Coronary artery (tissue), 2 donors: ENCODE data around the gene CSNK1A1.
A peak's percentile ranks its signal among the peaks of the same experiment; 100 is the strongest.
"Not testable (repeated sequence)": the region's sequence is repeated elsewhere in the genome, so short reads cannot be mapped to it uniquely, and the experiment has no call there.

ENCODE experiments used
- DNase-seq: peaks from one replicate; pipeline ENCODE4 v3.0.0-alpha.2; 2017; ENCODE audit warnings: low spot score
- H3K27ac ChIP-seq, 2 donors: fragments of 200-600 bp; sonication (generic); one replicate each; pipeline ENCODE4 v1.5.1; 2016 to 2019
- H3K4me3 ChIP-seq: fragments of 200-600 bp; sonication (generic); 2 replicates; pipeline ENCODE4 v1.5.1; 2016; ENCODE audit warnings: mild to moderate bottlenecking, moderate library complexity
- TF ChIP-seq, protein P1 (sequence below): fragments of 200-600 bp; sonication (generic); IDR thresholded peaks from one replicate; pipeline ENCODE4 v1.5.1; 2019; ENCODE audit warnings: antibody characterized with exemption

The CSNK1A1 gene

DNA sequence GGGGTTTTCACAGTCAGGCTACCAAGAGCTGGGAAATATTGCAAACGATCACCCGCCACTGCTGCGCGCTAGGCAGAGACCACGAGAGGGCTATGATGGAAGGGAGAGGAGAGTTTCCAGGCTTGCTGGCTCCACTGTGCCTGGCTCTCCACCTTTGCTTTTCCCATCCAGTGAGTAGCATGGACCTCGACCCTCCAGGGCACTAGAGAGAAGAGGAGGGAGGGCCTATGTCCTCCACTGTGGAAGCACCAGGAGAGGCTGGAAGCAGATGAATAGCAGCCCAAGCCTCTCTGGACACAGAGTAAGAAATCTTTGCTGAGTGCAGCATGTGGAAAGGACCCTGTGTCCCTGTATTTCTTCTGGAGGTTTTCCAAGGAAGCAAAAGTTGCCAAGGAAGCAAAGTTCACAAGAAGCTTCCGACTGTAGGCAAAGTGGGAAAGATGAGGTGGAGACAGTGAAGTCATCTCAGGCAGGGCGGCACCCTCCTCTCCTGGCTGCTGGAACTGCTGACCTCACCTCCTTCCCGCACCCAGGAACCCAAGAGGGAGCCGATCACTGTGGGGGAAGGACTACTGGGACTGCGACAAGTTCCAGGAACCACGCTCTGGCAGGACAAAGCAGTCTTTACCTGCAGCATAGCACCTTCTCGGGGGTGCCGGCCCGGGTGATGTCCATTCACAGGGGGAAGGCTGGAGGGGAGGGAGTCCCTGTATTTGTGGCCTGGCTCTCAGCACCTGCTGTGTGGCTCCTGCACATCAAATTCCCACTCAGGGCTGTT lies 79.6 kb downstream of the CSNK1A1 start:
- no peak overlapping the region for H3K4me3 ChIP-seq
- H3K27ac ChIP-seq: peak overlapping the region in 1 of 2 donors; percentile 33
- TF ChIP-seq, protein P1, sequence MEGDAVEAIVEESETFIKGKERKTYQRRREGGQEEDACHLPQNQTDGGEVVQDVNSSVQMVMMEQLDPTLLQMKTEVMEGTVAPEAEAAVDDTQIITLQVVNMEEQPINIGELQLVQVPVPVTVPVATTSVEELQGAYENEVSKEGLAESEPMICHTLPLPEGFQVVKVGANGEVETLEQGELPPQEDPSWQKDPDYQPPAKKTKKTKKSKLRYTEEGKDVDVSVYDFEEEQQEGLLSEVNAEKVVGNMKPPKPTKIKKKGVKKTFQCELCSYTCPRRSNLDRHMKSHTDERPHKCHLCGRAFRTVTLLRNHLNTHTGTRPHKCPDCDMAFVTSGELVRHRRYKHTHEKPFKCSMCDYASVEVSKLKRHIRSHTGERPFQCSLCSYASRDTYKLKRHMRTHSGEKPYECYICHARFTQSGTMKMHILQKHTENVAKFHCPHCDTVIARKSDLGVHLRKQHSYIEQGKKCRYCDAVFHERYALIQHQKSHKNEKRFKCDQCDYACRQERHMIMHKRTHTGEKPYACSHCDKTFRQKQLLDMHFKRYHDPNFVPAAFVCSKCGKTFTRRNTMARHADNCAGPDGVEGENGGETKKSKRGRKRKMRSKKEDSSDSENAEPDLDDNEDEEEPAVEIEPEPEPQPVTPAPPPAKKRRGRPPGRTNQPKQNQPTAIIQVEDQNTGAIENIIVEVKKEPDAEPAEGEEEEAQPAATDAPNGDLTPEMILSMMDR: no peak
- peak; percentile 67 for DNase-seq

DNA sequence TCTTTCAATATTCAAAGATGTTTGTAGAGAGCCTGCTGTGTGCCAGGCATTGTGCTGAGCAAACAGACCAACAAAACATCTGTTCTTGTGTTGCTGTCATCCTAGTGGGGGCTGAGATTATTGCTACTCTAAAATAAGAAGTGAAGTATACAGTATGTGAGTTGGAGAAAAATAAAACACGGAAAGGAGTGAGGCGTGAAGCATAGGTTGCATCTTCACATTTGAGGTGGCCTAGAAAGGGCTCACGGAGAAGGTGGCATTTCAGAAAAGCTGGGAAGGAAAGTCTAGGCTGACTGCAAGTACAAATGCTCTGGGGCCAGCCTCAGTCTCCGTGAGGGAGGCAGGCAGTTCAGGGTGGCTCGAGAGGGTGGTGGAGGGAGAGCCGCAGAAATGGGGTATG lies 80.3 kb downstream of the CSNK1A1 start:
- peak overlapping the region in 1 of 2 donors; percentile 33 for H3K27ac ChIP-seq
- peak; percentile 8 for DNase-seq
- no peak overlapping the region for H3K4me3 ChIP-seq
- TF ChIP-seq, protein P1: no peak

DNA sequence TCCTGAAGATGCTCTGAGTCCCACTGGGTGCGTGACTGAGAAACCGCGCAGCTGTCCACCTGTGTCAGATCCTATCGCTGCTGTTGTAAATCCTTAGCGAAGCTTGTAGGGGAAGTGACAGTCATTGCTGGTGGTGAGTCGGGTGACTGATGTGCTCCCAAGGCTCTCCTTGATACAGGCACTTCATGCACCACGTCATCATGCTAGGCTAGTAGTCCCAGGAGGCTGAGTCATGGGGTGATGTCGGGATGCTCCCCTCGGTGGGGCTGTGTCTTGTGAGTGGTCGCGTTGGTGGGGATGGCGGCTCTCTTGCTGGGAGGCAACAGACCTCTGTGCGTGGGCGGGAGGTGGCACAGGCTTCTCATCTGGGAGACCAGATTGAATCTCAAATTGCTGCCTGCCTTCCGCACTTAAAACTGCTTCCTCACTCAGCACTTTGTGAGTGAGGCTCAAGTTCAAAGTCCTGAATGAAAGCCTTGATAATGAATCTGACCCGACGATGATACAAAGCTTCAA lies 84.7 kb downstream of the CSNK1A1 start:
- DNase-seq: no peak
- no peak overlapping the region for H3K4me3 ChIP-seq
- H3K27ac ChIP-seq: no peak overlapping the region
- TF ChIP-seq, protein P1: no peak

DNA sequence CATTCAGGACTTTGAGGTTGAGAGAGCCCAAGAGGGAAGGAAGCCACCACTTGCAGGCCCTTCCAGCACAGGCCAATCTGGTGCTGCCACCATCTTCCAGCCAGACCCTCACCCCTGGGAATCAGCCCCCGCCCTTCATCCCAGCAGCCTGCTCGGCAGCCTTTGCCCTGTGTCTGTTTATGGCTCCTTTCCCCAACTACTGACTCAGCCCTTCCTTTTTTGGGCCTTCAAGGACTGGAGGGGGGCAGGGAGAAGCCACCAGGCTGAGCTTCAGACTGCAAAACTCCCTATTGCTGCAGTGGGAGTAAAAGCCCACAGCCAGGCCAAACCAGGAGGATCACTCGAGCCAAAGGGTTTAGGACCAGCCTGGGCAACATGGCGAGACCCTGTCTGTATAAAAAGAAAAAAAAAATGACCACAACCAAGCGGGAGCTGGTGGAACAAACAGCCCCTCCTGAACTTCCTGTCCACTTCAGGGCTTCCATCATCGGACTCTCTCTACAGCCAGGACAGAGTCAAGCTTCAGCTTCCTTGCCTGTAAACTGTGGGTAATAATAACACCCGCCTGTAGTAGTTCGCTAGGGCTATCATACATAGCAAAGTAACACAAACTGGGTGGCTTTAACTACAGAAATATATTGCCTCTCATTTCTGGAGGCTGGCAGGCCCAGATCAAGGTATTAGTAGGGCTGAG lies 86.3 kb downstream of the CSNK1A1 start:
- Histone ChIP-seq H3K4me3 (no peak overlapping the region), H3K27ac (peak overlapping the region; percentile 71 to 90)
- DNase-seq: no peak
- TF ChIP-seq, protein P1: no peak

DNA sequence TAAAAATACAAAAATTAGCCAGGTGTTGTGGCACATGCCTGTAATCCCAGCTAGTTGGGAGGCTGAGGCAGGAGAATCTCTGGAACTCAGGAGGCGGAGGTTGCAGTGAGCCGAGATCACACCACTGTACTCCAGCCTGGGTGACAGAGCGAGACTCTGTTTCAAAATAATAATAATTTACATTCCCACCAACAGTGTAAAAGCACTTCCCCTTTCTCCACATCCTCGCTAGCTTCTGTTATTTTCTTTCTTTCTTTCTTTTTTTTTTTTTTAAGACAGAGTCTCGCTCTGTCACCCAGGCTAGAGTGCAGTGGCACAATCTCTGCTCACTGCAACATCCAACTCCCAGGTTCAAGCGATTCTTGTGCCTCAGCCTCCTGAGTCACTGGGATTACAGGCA lies 89.3 kb downstream of the CSNK1A1 start:
- DNase-seq, H3K27ac ChIP-seq: not testable (repeated sequence)

DNA sequence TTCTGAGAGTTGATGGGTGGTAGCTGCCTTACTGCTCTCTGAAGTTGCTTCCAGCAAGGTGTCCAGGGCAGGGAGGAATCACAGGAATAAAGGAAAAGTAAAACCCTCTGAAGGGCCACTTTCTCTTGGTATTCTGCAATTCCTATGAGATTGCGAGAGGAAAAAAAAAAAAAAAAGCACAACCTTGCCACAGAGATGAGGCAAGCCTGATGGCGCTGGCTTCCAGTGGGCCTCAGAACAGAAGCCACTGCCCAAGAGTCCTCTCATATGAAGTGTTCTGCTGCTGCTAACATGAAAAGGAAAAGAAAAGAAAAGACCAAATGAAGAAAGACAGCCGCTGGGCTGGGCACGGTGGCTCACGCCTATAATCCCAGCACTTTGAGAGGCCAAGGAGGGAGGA lies 91.3 kb downstream of the CSNK1A1 start:
- Histone ChIP-seq H3K27ac (no peak overlapping the region), H3K4me3 (no peak overlapping the region)
- TF ChIP-seq, protein P1: no peak
- no peak for DNase-seq

More for the DNA sequence above, 89.3 kb downstream of the CSNK1A1 start:
- not testable (repeated sequence) for H3K4me3 ChIP-seq

DNA sequence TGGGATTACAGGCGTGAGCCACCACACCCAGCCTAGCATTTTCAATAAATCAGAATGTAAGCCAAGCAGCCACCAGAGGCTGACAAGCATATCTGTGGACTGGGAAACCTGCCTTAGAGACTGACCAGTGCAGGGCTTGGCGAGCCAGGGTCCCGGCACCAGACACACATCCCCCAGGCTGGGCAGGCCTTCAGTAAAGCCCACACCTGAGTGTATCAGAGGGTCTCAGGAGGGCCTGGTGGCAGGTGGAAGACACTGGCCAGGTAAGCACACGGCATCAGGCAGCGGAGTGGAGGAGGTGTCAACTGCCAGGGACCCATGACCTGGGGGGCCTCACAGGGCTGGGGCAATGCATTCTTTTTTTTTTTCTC lies 93.9 kb downstream of the CSNK1A1 start:
- TF ChIP-seq, protein P1: no peak
- Histone ChIP-seq H3K27ac (peak overlapping the region; percentile 82 to 96), H3K4me3 (no peak overlapping the region)
- no peak for DNase-seq
